ENCODE data around the gene ARHGAP1. TPM values are rescaled to one million over a fixed set of nuclear protein-coding genes. Genes with fewer than 3 reads are reported as not detected.
A peak's percentile ranks its signal among the peaks of the same experiment; 100 is the strongest.
"Not testable (repeated sequence)": the region's sequence is repeated elsewhere in the genome, so short reads cannot be mapped to it uniquely, and the experiment has no call there.

The ARHGAP1 gene
- total RNA-seq, 2 donors from 2014 or later: 73.2 to 94.5 TPM

- intact Hi-C loops (cut with DNase I): no loop called here
- Histone ChIP-seq H3K4me3 (no peak within 1 kb of the TSS), H3K4me1 (replicated peaks) (no peaks in the 10 kb centered on the region), H3K9me3 (no peaks in the 10 kb centered on the region), H3K27ac (no peak within 1 kb of the TSS), H3K27me3 (replicated peaks; ENCODE audit: insufficient read depth) (no peaks in the 10 kb centered on the region), H3K36me3 (no peaks in the 10 kb centered on the region)
- TF ChIP-seq POLR2A (IDR thresholded peaks at IDR 0.05) (no peak), CTCF (IDR thresholded peaks at IDR 0.05) (no peak), POLR2AphosphoS5 (IDR thresholded peaks at IDR 0.05) (no peak)
- no peak for DNase-seq (ENCODE audit: low spot score)
- WGBS: 85% methylated on average over 7 of the region's 7 CpGs
Measured at GRCh38 chr11:46719048-46719542, 18.7 kb upstream of the ARHGAP1 start, which contains the start of gene F2. F2 (plus strand) TSS chr11:46719213; CDS start chr11:46719236, 23 bp downstream.

- H3K27ac ChIP-seq: no peak overlapping the region
- no peaks in the 10 kb centered on the region for H3K9me3 ChIP-seq
- intact Hi-C loops (cut with DNase I): no loop called here
- H3K36me3 ChIP-seq: no peaks in the 10 kb centered on the region
- TF ChIP-seq POLR2A (IDR thresholded peaks at IDR 0.05): no peak
- TF ChIP-seq CTCF (IDR thresholded peaks at IDR 0.05): no peak
- no peak for TF ChIP-seq POLR2AphosphoS5 (IDR thresholded peaks at IDR 0.05)
- H3K4me3 ChIP-seq: no peak overlapping the region
- no peaks in the 10 kb centered on the region for H3K27me3 ChIP-seq (replicated peaks; ENCODE audit: insufficient read depth)
- 72% methylated on average over 11 of the region's 11 CpGs for WGBS
- no peaks in the 10 kb centered on the region for H3K4me1 ChIP-seq (replicated peaks)
- no peak for DNase-seq (ENCODE audit: low spot score)
Measured at GRCh38 chr11:46718155-46719019, 18.0 kb upstream of the ARHGAP1 start.

GRCh38 chr11:46717825-46718154, 17.4 kb upstream of the ARHGAP1 start:
- H3K9me3 ChIP-seq; intact Hi-C loops (cut with DNase I); H3K36me3 ChIP-seq; DNase-seq (ENCODE audit: low spot score); H3K4me3 ChIP-seq; H3K27ac ChIP-seq; H3K4me1 ChIP-seq (replicated peaks); H3K27me3 ChIP-seq (replicated peaks; ENCODE audit: insufficient read depth): not testable (repeated sequence)
- WGBS: 96% methylated on average over 2 of the region's 2 CpGs

GRCh38 chr11:46712874-46713576, 12.6 kb upstream of the ARHGAP1 start:
- H3K27me3 ChIP-seq (replicated peaks; ENCODE audit: insufficient read depth): no peaks in the 10 kb centered on the region
- H3K4me1 ChIP-seq (replicated peaks): no peaks in the 10 kb centered on the region
- H3K36me3 ChIP-seq: no peaks in the 10 kb centered on the region
- H3K9me3 ChIP-seq: no peaks in the 10 kb centered on the region
- H3K4me3 ChIP-seq: no peak overlapping the region
- TF ChIP-seq CTCF (IDR thresholded peaks at IDR 0.05) (no peak), POLR2A (IDR thresholded peaks at IDR 0.05) (no peak), POLR2AphosphoS5 (IDR thresholded peaks at IDR 0.05) (no peak)
- WGBS: 93% methylated on average over 7 of the region's 7 CpGs
- intact Hi-C loops (cut with DNase I): no loop called here
- H3K27ac ChIP-seq: no peak overlapping the region
- no peak for DNase-seq (ENCODE audit: low spot score)

GRCh38 chr11:46711303-46711702, 10.9 kb upstream of the ARHGAP1 start:
- WGBS: 70% methylated on average over 5 of the region's 5 CpGs
- H3K27me3 ChIP-seq (replicated peaks; ENCODE audit: insufficient read depth): no peaks in the 10 kb centered on the region
- TF ChIP-seq POLR2A (IDR thresholded peaks at IDR 0.05): no peak
- no peak for TF ChIP-seq POLR2AphosphoS5 (IDR thresholded peaks at IDR 0.05)
- TF ChIP-seq CTCF (IDR thresholded peaks at IDR 0.05): no peak
- peak overlapping the region; percentile 55 to 63 for H3K27ac ChIP-seq
- no peak for DNase-seq (ENCODE audit: low spot score)
- no peak overlapping the region for H3K4me3 ChIP-seq
- H3K4me1 ChIP-seq (replicated peaks): no peaks in the 10 kb centered on the region
- H3K9me3 ChIP-seq: no peaks in the 10 kb centered on the region
- peaks cover 0 to 2% of the 10 kb centered on the region in 2 donors for H3K36me3 ChIP-seq
- intact Hi-C loops (cut with DNase I): no loop called here
